Thymus (tissue), 11 donors: ENCODE results near the gene FANCL. TPM values are rescaled to one million over a fixed set of nuclear protein-coding genes. Genes with fewer than 3 reads are reported as not detected.
"Not testable (repeated sequence)": the region's sequence is repeated elsewhere in the genome, so short reads cannot be mapped to it uniquely, and the experiment has no call there.

Experiments
- DNase-seq, 9 donors: peaks; one replicate each; pipeline ENCODE4 v3.0.0-alpha.2; 2013; ENCODE audit warnings: low spot score in 9 of 9, low read depth in 6 of 9, missing footprints in 1 of 9
- H3K27ac ChIP-seq, 2 donors: one replicate each; pipeline ENCODE4 v1.5.1; 2013; ENCODE audit warnings: control low read depth in 1 of 2, low read depth in 1 of 2, low read length in 1 of 2, mild to moderate bottlenecking in 1 of 2, moderate library complexity in 1 of 2
- H3K27me3 ChIP-seq, 2 donors: one replicate each; pipeline ENCODE4 v1.5.1; 2013; ENCODE audit warnings: low read length in 1 of 2; ENCODE audit not compliant: control insufficient read depth in 2 of 2, insufficient read depth in 1 of 2
- H3K36me3 ChIP-seq, 2 donors: one replicate each; pipeline ENCODE4 v1.5.1; 2013; ENCODE audit warnings: low read length in 1 of 2, mild to moderate bottlenecking in 1 of 2, moderate library complexity in 1 of 2; ENCODE audit not compliant: control insufficient read depth in 2 of 2, insufficient read depth in 2 of 2
- H3K4me1 ChIP-seq, 2 donors: one replicate each; pipeline ENCODE4 v1.5.1; 2013; ENCODE audit warnings: low read length in 2 of 2; ENCODE audit not compliant: control insufficient read depth in 2 of 2, insufficient read depth in 2 of 2
- H3K4me3 ChIP-seq, 2 donors: one replicate each; pipeline ENCODE4 v1.5.1; 2013; ENCODE audit warnings: low read length in 2 of 2, control low read depth in 1 of 2, mild to moderate bottlenecking in 1 of 2
- H3K9me3 ChIP-seq, 2 donors: one replicate each; pipeline ENCODE4 v1.5.1; 2013; ENCODE audit warnings: low read length in 1 of 2, mild to moderate bottlenecking in 1 of 2; ENCODE audit not compliant: control insufficient read depth in 2 of 2, insufficient read depth in 1 of 2
- WGBS: extraction: QIAGEN DNeasy Blood & Tissue Kit; methylation state at CpG from one replicate; pipeline ENCODE4 v1.1.7; 2013; 5-methylcytosine and 5-hydroxymethylcytosine counted together
- polyA plus RNA-seq: library from polyadenylated mRNA; stranded (reverse); fragments of 200-250 nt; gene quantifications from one replicate; pipeline ENCODE4 v1.2.3, GENCODE V29; 2013
- total RNA-seq: library from RNA; stranded (reverse); fragments of 120-200 nt; gene quantifications from one replicate; pipeline ENCODE4 v1.2.4, GENCODE V29; 2013
- donor health status: healthy.

The FANCL gene
- total and polyA plus RNA-seq, 2 donors, result 26.9 to 29.4 TPM

DNA sequence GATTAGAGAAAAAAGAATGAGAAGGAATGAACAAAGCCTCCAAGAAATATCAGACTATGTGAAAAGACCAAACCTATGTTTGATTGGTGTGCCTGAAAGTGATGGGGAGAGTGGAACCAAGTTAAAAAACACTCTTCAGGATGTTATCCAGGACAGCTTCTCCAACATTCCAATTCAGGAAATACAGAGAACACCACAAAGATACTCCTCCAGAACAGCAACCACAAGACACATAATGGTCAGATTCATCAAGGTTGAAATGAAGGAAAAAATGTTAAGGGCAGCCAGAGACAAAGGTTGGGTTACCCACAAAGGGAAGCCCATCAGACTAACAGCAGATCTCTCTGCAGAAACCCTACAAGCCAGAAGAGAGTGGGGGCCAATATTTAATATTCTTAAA lies 71.3 kb downstream of the FANCL start:
- not testable (repeated sequence) for H3K36me3 ChIP-seq, H3K4me1 ChIP-seq, H3K9me3 ChIP-seq, H3K27me3 ChIP-seq, DNase-seq, H3K4me3 ChIP-seq, H3K27ac ChIP-seq

DNA sequence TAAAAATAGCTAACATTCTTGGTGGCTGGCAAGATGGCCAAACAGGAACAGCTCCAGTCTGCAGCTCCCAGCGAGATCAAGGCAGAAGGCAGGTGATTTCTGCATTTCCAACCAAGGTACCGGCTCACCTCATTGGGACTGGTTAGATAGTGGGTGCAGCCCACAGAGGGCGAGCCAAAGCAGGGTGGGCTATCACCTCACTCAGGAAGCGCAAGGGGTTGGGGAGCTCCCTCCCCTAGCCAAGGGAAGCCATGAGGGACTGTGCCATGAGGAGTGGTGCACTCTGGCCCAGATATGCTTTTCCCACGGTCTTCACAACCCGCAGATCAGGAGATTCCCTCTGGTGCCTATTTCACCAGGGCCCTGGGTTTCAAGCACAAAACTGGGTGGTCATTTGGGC lies 73.0 kb downstream of the FANCL start:
- H3K4me3 ChIP-seq, H3K27ac ChIP-seq, H3K4me1 ChIP-seq, H3K36me3 ChIP-seq, H3K27me3 ChIP-seq, H3K9me3 ChIP-seq, DNase-seq: not testable (repeated sequence)
- 99% methylated on average over 6 of the region's 6 CpGs for WGBS

DNA sequence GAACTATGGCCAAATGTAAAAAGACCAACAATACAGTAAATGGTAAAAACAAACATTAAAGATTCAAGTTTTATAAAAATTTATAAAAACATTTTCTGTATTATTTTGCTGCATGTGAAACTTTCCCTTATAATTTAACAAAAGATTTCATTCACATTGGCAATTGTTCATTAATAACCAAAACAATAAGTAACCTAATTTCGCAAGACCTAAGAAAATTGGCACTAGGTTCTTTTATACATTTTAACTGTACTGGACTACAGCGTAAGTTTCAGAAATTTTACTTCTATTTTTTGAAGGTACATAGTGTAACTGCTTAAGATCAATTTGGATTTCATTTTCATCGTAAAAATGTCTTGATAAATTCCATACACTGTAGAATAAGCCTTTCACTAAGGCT lies 77.2 kb downstream of the FANCL start:
- Histone ChIP-seq H3K36me3 (peaks cover 0 to 13% of the 10 kb centered on the region in 2 donors), H3K27me3 (no peaks in the 10 kb centered on the region), H3K4me3 (no peak overlapping the region), H3K27ac (no peak overlapping the region), H3K4me1 (no peaks in the 10 kb centered on the region), H3K9me3 (no peaks in the 10 kb centered on the region)
- 98% methylated on average over 3 of the region's 3 CpGs for WGBS
- DNase-seq, result no peak

DNA sequence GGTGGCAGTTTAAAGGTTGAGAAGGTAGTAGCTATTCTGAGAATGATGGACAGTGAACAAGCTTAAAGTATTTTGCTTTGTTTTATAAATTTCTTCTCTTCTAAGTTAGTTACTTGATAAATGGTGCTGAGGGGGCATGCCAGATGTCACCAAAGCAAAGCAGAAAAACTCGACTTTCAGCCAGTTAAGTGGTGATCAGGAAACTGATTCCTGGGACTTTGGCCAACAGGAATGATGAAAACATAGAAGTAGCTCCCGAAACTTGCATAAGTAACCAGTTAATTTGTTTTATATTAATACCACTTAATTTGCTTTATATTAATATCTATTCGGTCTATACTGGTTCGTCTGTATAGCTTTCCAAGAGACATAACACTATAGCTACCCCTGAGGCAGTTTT lies 82.6 kb downstream of the FANCL start:
- no peak for DNase-seq
- no peak overlapping the region for H3K4me3 ChIP-seq
- H3K4me1 ChIP-seq, result no peaks in the 10 kb centered on the region
- no peaks in the 10 kb centered on the region for H3K9me3 ChIP-seq
- 98% methylated on average over 4 of the region's 4 CpGs for WGBS
- no peak overlapping the region for H3K27ac ChIP-seq
- no peaks in the 10 kb centered on the region for H3K27me3 ChIP-seq
- H3K36me3 ChIP-seq, result peaks cover 0 to 24% of the 10 kb centered on the region in 2 donors

DNA sequence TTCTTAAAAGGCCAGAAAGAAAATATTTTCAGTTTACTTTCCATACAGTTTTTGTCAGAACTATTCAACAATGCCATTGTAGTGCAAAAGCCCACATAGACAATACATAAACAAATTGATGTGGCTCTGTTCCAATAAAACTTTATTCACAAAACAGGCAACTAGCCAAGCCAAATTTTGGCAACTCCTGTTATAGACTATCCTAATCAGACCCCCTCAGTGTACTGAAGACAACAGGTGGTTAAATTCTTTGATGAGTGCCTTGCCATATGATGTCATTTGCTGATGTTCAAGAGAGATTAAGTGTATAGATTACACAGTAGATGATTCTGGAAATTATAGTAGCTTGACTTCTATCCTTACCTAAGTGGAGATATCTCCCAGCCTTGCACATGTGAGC lies 83.4 kb downstream of the FANCL start:
- H3K27me3 ChIP-seq, result no peaks in the 10 kb centered on the region
- no peak for DNase-seq
- H3K9me3 ChIP-seq, result no peaks in the 10 kb centered on the region
- H3K4me1 ChIP-seq, result no peaks in the 10 kb centered on the region
- peaks cover 0 to 24% of the 10 kb centered on the region in 2 donors for H3K36me3 ChIP-seq
- H3K4me3 ChIP-seq, result no peak overlapping the region
- no peak overlapping the region for H3K27ac ChIP-seq

DNA sequence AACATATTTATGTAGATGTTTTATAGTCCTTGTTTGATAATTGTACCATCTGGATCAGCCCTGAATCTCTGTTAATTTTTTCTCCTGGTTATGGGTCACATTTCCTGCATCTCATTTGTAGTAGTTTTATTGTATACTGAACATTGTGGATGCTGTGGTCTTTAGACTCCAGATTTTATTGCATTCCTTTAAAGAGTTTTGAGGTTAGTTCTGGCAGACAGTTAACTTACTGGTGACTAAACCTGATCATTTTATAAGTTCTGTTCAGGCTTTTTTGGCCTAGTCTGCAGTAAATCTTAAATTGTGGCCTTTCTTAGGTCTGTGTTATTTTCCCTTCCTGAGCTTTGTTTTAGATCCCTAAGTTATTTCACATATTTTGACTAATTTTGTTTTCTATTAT lies 84.3 kb downstream of the FANCL start:
- peaks cover 0 to 20% of the 10 kb centered on the region in 2 donors for H3K36me3 ChIP-seq
- H3K9me3 ChIP-seq, result no peaks in the 10 kb centered on the region
- H3K4me1 ChIP-seq, result no peaks in the 10 kb centered on the region
- no peak overlapping the region for H3K4me3 ChIP-seq
- no peaks in the 10 kb centered on the region for H3K27me3 ChIP-seq
- DNase-seq, result no peak
- H3K27ac ChIP-seq, result no peak overlapping the region

DNA sequence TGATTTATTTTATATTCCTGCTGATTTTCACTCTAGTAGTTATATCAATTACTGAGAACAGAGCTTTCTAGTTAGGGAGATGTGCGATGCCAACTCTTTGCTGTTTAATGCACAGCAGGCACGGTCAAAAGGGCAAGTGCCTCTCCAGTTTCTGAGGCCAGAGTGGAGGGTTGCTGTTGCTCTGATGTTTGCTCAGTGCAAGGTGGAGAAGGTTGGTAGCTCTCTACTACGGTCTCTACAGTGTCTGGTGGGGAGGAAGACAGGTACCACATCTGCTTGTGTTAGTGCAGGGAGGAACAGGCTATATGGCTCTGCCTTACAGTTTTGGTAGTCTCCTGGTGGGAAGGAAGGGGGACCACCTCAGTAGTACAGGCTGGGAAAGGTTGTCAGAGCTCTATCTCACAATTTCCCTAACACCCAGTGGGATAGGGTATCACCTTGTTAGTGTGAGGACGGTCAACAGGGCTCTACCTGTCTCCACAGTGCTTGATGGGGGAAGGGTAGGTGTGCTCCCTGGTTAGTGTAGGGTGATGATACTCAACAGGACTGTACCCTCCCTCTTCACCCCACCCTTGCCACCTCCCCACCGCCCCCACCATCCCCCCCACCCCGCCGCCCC lies 85.9 kb downstream of the FANCL start:
- no peaks in the 10 kb centered on the region for H3K27me3 ChIP-seq
- no peak for DNase-seq
- H3K9me3 ChIP-seq, result no peaks in the 10 kb centered on the region
- peaks cover 0 to 17% of the 10 kb centered on the region in 2 donors for H3K36me3 ChIP-seq
- H3K27ac ChIP-seq, result no peak overlapping the region
- no peaks in the 10 kb centered on the region for H3K4me1 ChIP-seq
- over 99% methylated on average over 7 of the region's 7 CpGs for WGBS
- H3K4me3 ChIP-seq, result no peak overlapping the region

DNA sequence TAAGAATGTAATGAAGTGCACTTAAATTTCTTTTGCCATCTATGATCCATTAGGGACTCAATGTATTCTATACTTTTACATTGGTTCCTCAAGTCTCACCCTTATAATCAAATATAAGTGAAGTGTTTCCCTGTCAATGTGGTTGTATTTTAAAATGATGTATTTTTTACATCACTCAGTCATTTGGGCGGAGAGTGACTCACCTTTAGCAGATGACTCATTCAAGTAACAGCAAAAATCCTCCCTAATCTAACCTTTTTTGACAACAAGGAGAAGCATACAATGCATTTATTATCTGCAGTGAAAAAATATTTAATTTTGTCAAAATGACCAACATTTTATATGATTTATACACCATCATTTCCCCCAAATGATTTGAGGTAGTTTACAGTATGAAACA lies 94.4 kb downstream of the FANCL start:
- Histone ChIP-seq H3K27me3 (no peaks in the 10 kb centered on the region), H3K27ac (no peak overlapping the region), H3K4me3 (no peak overlapping the region), H3K9me3 (no peaks in the 10 kb centered on the region), H3K4me1 (no peaks in the 10 kb centered on the region), H3K36me3 (peaks cover 0 to 3% of the 10 kb centered on the region in 2 donors)
- 97% methylated on average over 1 of the region's 1 CpG for WGBS
- DNase-seq, result no peak

DNA sequence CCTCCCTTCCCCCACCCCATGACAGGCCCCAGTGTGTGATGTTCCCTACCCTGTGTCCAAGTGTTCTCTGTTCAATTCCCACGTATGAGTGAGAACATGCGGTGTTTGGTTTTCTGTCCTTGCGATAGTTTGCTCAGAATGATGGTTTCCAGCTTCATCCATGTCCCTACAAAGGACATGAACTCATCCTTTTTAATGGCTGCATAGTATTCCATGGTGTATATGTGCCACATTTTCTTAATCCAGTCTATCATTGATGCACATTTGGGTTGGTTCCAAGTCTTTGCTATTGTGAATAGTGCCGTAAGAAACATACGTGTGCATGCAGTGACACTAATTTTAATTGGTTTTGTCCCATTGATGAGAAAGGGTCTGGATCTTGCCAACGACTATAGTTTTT lies 95.4 kb downstream of the FANCL start:
- DNase-seq, result not testable (repeated sequence)
- 99% methylated on average over 6 of the region's 6 CpGs for WGBS

More for the DNA sequence above, 95.4 kb downstream of the FANCL start:
- H3K27me3 ChIP-seq, H3K4me3 ChIP-seq, H3K9me3 ChIP-seq, H3K4me1 ChIP-seq, H3K36me3 ChIP-seq, H3K27ac ChIP-seq: not testable (repeated sequence)
